ENCODE data around the gene HMGCS1. TPM values are rescaled to one million over a fixed set of nuclear protein-coding genes. Genes with fewer than 3 reads are reported as not detected.

The HMGCS1 gene
- total and polyA plus RNA-seq, 2 of the 8 experiments (the other 6 are each of a cell fraction or from before 2014, with no cell fraction given): 63.6 to 236 TPM

DNA sequence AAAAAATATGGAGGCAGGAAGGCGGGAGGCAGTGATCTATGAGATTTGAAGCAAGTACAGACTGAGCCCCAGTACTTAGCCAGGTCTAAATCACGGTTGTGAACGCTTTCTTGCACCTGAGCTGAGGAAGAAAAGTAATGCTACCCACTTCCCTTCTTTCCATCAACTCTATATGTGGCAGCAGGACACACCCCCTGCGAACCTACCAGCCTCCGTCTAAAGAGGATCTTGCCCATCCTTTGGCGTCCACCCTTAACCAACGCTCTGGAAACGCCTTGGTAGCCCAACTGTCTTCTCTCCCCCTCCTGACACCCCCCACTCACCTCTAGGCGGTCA, 545 bp downstream of the HMGCS1 start (continued):
- TF ChIP-seq CHD7 (IDR thresholded peaks at IDR 0.05; ENCODE audit: insufficient replicate concordance, low read length): no peak

Measured in H1 (cell line).